SK-N-SH (cell line): ENCODE data around the gene USP12. TPM values are rescaled to one million over a fixed set of nuclear protein-coding genes. Genes with fewer than 3 reads are reported as not detected.

ENCODE experiments used
- CTCF ChIA-PET: fragments of 300-600, 350-600 bp; formaldehyde crosslinking; extraction: SDS; loops from one replicate; lab custom pipeline; 2021; lab: Yijun Ruan, JAX
- POLR2A ChIA-PET: fragments of 350-600 bp; sonication (Branson Sonifier 250); formaldehyde crosslinking; extraction: SDS; loops from one replicate; lab custom pipeline; 2020; ENCODE audit warnings: antibody characterized with exemption, inconsistent platforms; lab: Yijun Ruan, JAX
- DNase-seq: peaks from one replicate; pipeline ENCODE4 v3.0.0; 2012
- H2AFZ ChIP-seq: fragments of 200-600 bp; sonication (generic); 2 replicates; pipeline ENCODE4 v1.8.1; 2016; ENCODE audit warnings: antibody characterized with exemption, mild to moderate bottlenecking, low read depth
- H3F3A ChIP-seq: fragments of 200-600 bp; sonication (generic); replicated peaks from 2 replicates; pipeline ENCODE3; 2016; ENCODE audit warnings: antibody characterized with exemption, mild to moderate bottlenecking; ENCODE audit not compliant: insufficient read depth
- H3K27ac ChIP-seq, 2 experiments: fragments of 200-500 bp in 1 of 2; fragments of 200-600 bp in 1 of 2; sonication (Bioruptor generic) in 1 of 2; sonication (generic), shearing (Covaris generic) in 1 of 2; 2 replicates each; pipeline versions ENCODE4 v1.5.1 to v1.6.1; 2014 to 2016; ENCODE audit warnings: low read depth in 2 of 2, inconsistent platforms in 1 of 2, low read length in 1 of 2, mild to moderate bottlenecking in 1 of 2, mixed read lengths in 1 of 2
- H3K27me3 ChIP-seq: fragments of 200-600 bp; sonication (generic), shearing (Covaris generic); 2 replicates; pipeline ENCODE4 v1.6.1; 2016; ENCODE audit warnings: mixed run types; ENCODE audit not compliant: insufficient read depth
- H3K36me3 ChIP-seq, 2 experiments: fragments of 200-500 bp in 1 of 2; fragments of 200-600 bp in 1 of 2; sonication (Bioruptor generic) in 1 of 2; sonication (generic) in 1 of 2; replicated peaks in 1 of 2; 2 replicates each; pipeline versions ENCODE3 to v1.5.1; 2014 to 2016; ENCODE audit warnings: low read length in 1 of 2, mild to moderate bottlenecking in 1 of 2; ENCODE audit not compliant: insufficient read depth in 2 of 2, control insufficient read depth in 1 of 2
- H3K4me1 ChIP-seq, 2 experiments: fragments of 200-500 bp in 1 of 2; fragments of 200-600 bp in 1 of 2; sonication (Bioruptor generic) in 1 of 2; sonication (generic), shearing (Covaris generic) in 1 of 2; 2 replicates each; pipeline versions ENCODE4 v1.5.1 to v1.6.1; 2014 to 2016; ENCODE audit warnings: low read depth in 1 of 2, low read length in 1 of 2, mixed run types in 1 of 2; ENCODE audit not compliant: insufficient read depth in 2 of 2, control insufficient read depth in 1 of 2
- H3K4me2 ChIP-seq: fragments of 200-600 bp; sonication (generic), shearing (Covaris generic); 2 replicates; pipeline ENCODE4 v1.6.1; 2017; ENCODE audit warnings: mixed run types
- H3K4me3 ChIP-seq, 2 experiments: fragments of 200-500 bp in 1 of 2; fragments of 200-600 bp in 1 of 2; sonication (Bioruptor generic) in 1 of 2; sonication (generic), shearing (Covaris generic) in 1 of 2; 2 replicates each; pipeline versions ENCODE4 v1.5.1 to v1.8.1; 2014 to 2016; ENCODE audit warnings: low read depth in 2 of 2, inconsistent platforms in 1 of 2, low read length in 1 of 2, mild to moderate bottlenecking in 1 of 2, mixed read lengths in 1 of 2, moderate library complexity in 1 of 2
- H3K79me2 ChIP-seq: fragments of 200-600 bp; sonication (generic); 2 replicates; pipeline ENCODE4 v1.8.1; 2017; ENCODE audit warnings: mild to moderate bottlenecking; ENCODE audit not compliant: insufficient read depth
- H3K9ac ChIP-seq: fragments of 200-600 bp; sonication (generic); 2 replicates; pipeline ENCODE4 v1.6.1; 2017; ENCODE audit warnings: mixed run types
- H3K9me2 ChIP-seq: fragments of 200-600 bp; sonication (generic); 2 replicates; pipeline ENCODE4 v1.6.1; 2017; ENCODE audit warnings: mixed run types
- H3K9me3 ChIP-seq: fragments of 200-600 bp; sonication (generic); 2 replicates; pipeline ENCODE4 v1.6.1; 2017; ENCODE audit warnings: mixed run types, mild to moderate bottlenecking, moderate library complexity
- H4K20me1 ChIP-seq: fragments of 200-600 bp; sonication (generic); 2 replicates; pipeline ENCODE4 v1.6.1; 2017; ENCODE audit warnings: mild to moderate bottlenecking, mixed run types; ENCODE audit not compliant: insufficient read depth
- CTCF ChIP-seq: fragments of 200-600 bp; sonication (generic); IDR thresholded peaks from 2 replicates; pipeline ENCODE4 v1.6.1; 2017; ENCODE audit warnings: antibody characterized with exemption, mild to moderate bottlenecking, moderate library complexity
- GATA2 ChIP-seq: sonication (generic); formaldehyde crosslinking; IDR thresholded peaks from 2 replicates; pipeline ENCODE4 v1.5.0; 2020; ENCODE audit warnings: mild to moderate bottlenecking, missing genetic modification reagents
- MAX ChIP-seq: IDR thresholded peaks from 2 replicates; pipeline ENCODE4 v1.4.0; 2012; ENCODE audit warnings: low read depth
- NFIC ChIP-seq: IDR thresholded peaks from 2 replicates; pipeline ENCODE4 v1.4.0; 2012; ENCODE audit warnings: borderline replicate concordance
- NRF1 ChIP-seq: IDR thresholded peaks from 2 replicates; pipeline ENCODE4 v1.6.1; 2012; ENCODE audit warnings: low read depth, mild to moderate bottlenecking, low read length
- RCOR1 ChIP-seq: fragments of 150-350 bp; IDR thresholded peaks from 2 replicates; pipeline ENCODE4 v1.6.1; 2017; ENCODE audit warnings: antibody characterized with exemption, low read length
- REST ChIP-seq: IDR thresholded peaks from 2 replicates; pipeline ENCODE4 v1.6.1; 2012; ENCODE audit warnings: mild to moderate bottlenecking, low read depth, low read length, moderate library complexity
- RFX5 ChIP-seq: IDR thresholded peaks from 2 replicates; pipeline ENCODE4 v1.6.1; 2012; ENCODE audit warnings: mild to moderate bottlenecking, improper control_type of control experiment, low read length
- SMC3 ChIP-seq: IDR thresholded peaks from 2 replicates; pipeline ENCODE4 v1.6.1; 2012; ENCODE audit warnings: low read depth, low read length, improper control_type of control experiment
- TEAD4 ChIP-seq: IDR thresholded peaks from 2 replicates; pipeline ENCODE4 v1.4.0; 2012; ENCODE audit warnings: mild to moderate bottlenecking, borderline replicate concordance; ENCODE audit not compliant: insufficient read depth
- WGBS: methylation state at CpG from one replicate; pipeline ENCODE4 v1.1.6; 2017; ENCODE audit warnings: low lambda C conversion rate; 5-methylcytosine and 5-hydroxymethylcytosine counted together
- polyA plus RNA-seq, 3 experiments: library from polyadenylated mRNA; depleted of rRNA; stranded (reverse); fragments of >200 nt; gene quantifications; 2 replicates each; pipeline ENCODE4 v1.2.3, GENCODE V29; 2012

USP12 gene
- polyA plus RNA-seq, 1 of the 3 experiments (the other 2 are of a cell fraction), result 5.0 TPM

GRCh38 chr13:27027086-27027667 lies 144.4 kb downstream of the USP12 start (continued):
- no peak for TF ChIP-seq REST
- no peak for TF ChIP-seq MAX
- TF ChIP-seq GATA2, result no peak
- TF ChIP-seq RCOR1, result no peak

GRCh38 chr13:27026396-27026795 lies 145.2 kb downstream of the USP12 start:
- H3K79me2 ChIP-seq, result no peaks in the 10 kb centered on the region
- POLR2A ChIA-PET, result no interaction called here
- H3K4me3 ChIP-seq, result no peak overlapping the region
- H2AFZ ChIP-seq, result no peak overlapping the region
- DNase-seq, result no peak
- no peak overlapping the region for H3K4me2 ChIP-seq
- H3K9me2 ChIP-seq, result no peaks in the 10 kb centered on the region
- no peaks in the 10 kb centered on the region for H3K36me3 ChIP-seq
- H3F3A ChIP-seq, result no peaks in the 10 kb centered on the region
- H3K27ac ChIP-seq, result no peak overlapping the region
- TF ChIP-seq SMC3 (no peak), CTCF (no peak), NFIC (no peak), NRF1 (no peak), TEAD4 (no peak), RFX5 (no peak)
- no peak overlapping the region for H3K9ac ChIP-seq
- WGBS, result 60% methylated on average over 6 of the region's 6 CpGs
- CTCF ChIA-PET, result interaction anchor here (0.8 kb wide), 1 partner anchor 336 kb away, joined by 3 read pairs; no protein-coding TSS in a partner anchor
- no peaks in the 10 kb centered on the region for H4K20me1 ChIP-seq
- H3K9me3 ChIP-seq, result no peaks in the 10 kb centered on the region
- H3K4me1 ChIP-seq, result peaks cover 0 to 5% of the 10 kb centered on the region in 2 experiments; a peak in 1 of 4 replicates
- H3K27me3 ChIP-seq, result no peaks in the 10 kb centered on the region
